ENCODE results near the gene TXN. TPM values are rescaled to one million over a fixed set of nuclear protein-coding genes. Genes with fewer than 3 reads are reported as not detected.
"Not testable (repeated sequence)": the region's sequence is repeated elsewhere in the genome, so short reads cannot be mapped to it uniquely, and the experiment has no call there.

TXN gene
- polyA plus RNA-seq, 1 donor, result 53.5 TPM

DNA sequence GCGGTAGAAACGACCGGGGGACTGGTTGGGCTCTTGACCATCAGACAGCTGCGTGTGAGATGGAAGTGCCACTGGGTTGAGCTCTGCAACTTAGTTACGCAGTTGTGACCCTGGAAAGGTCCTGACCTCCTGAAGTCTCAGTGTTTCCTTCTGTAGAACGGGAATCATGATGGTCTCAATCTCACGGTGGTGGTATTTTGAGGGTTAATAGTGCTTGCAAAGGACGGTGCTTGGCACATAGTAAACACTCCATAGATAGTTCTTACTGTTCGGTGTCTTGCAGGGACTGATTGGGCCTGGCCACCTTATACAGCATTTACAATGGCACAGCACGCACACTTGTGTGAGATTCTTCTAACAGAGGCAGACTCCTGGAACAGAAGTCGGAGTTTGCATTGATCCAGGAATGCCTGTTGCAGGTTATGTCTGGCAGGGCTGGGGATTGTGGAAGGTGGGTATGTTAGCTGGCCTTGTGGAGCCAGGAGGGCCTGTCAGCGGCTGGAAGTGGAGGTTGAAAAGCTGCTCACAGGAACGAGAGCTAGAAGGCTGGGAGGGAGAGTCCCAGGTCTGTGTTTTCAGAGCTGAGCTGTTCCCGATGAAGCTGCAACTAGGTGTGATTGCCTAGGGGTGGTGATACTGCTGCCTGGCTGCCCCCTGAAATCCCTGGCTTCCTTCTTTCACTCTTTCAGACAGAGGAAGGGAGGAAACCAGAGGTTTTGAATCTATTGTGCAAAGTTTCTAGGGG, 962 bp upstream of the TXN start:
- DNase-seq, result no peak

DNA sequence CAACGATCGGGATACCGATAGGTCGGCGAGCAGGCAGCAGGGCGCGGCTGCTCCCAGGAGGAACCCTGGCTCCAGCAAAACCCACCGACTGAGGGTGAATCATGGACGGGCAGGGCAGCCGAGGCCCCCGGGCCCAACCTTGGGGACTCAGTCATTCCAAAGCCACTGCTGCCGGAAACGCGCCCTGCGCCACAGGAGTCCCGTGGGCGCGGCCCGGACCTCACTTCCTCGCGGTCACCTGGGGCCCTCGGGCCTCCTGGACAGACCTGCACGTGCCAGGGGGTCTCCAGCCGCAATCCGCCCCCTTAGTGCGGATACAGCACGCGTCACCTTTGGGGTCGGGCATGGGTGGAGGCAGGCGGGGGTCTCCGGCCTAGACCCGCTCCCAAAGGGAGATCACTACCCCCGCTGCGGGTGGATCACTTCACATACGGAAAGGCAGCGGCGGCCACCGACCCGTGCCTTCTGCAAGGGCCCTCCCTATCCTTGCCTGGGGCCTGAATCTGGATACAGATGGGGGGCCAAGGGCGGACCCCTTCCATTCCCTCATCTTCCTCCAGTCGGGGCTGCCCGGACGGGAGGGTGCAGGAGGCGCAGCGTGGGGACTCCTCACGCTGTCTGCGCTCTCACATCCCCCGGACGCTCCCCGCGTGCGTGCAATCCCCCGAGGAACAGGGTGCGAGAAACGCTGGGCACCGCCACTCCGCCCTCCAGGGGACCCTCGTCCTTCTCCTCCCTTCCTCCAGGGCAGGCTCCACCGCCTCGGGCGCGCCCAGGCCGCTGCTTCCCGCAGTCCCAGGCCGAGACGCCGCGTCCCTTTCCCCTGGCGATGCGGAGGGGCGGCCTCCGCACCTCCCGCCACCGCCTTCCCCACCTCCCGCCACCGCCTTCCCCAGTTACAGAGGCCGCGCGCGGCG, 586 bp downstream of the TXN start:
- peak; percentile 59 for DNase-seq

DNA sequence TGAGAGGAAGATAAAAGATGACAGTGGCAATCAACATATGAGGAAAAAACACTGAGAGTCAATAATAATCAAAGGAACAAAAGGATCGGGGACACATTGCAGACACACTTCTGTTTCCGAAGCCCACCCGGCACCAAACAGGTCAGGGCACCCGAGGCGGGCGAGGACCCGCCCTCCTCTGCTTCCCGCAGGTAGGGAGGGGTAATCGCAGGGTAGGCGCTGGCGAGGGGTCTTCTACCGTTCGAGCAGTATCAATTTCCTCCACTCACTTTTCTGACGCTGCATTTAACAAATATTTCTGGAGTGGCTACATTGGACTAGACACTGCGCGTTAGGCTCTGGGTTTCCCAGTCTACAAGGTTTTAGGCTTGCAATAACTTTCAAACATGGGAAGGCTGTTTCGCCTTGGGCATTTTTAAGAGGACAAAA, 1.3 kb downstream of the TXN start:
- no peak for DNase-seq

DNA sequence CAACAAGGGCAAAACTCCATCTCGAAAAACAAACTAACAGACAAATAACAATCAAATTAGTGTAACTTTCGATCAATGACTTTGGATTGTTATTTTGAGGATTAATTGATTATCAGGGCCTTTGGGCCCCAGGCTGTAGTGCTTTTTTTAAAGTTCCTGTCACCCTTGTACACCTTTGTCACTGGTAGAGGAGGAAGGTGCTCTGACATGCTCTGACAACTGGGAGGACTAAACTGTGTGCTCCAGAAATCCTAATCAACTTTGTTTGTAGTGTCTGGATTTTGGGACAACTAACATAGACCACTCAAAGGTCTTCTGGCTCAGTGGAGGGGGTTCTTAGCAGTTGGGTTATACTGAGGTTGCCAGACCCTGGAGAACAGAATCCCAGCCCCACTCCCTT, 1.8 kb downstream of the TXN start:
- no peak for DNase-seq

DNA sequence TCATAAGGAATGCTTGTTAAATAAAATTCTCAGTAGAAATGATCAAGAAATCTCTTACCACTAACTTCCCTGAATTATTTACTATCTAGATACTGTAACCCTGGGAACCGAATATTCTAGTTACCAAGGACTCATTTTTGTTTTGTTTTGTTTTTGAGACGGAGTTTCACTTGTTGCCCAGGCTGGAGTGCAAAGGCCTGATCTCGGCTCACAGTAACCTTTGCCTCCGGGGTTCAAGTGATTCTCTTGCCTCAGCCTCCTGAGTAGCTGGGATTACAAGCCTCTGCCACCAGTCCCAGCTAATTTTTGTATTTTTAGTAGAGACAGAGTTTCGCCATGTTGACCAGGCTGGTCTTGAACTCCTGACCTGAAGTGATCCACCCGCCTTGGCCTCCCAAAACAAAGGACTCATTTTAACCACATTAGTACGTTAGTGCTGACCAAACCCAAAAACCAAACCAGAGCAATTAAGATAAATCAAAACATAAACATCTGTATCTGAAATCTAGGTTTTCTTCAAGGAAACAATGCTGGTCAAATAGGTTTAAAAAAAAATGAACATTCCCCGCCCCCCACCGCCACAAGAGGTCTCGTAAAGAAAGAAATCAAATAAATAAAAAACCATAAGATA, 3.7 kb downstream of the TXN start:
- DNase-seq, result no peak

DNA sequence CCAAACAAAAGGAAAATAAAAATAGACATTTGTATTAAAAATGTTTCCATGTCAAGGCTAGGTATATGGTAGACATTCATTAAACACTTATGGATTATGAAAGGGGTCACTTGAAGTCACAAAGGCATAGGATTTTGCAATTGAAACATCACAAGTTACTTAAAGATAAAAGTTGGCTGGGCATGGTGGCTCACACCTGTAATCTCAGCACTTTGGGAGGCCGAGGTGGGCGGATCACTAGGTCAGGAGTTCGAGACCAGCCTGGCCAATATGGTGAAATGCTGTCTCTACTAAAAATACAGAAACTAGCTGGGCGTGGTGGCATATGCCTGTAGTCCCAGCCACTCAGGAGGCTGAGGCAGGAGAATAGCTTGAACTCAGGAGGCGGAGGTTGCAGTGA, 4.5 kb downstream of the TXN start:
- not testable (repeated sequence) for DNase-seq

DNA sequence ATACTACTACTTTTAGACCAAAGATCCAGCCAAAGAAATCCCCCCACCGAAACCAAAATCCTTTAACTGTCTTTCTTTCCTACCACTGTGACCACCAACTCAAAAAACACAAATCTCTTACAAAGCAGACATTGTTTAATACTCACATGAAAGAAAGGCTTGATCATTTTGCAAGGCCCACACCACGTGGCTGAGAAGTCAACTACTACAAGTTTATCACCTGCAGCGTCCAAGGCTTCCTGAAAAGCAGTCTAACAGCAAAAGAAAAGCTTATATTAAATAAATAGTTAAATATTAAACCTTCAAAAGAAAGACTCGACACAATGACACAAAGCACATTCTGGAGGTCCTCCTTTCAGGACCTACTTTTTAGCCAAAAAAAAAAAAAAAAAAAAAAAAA, 5.1 kb downstream of the TXN start:
- DNase-seq, result no peak

DNA sequence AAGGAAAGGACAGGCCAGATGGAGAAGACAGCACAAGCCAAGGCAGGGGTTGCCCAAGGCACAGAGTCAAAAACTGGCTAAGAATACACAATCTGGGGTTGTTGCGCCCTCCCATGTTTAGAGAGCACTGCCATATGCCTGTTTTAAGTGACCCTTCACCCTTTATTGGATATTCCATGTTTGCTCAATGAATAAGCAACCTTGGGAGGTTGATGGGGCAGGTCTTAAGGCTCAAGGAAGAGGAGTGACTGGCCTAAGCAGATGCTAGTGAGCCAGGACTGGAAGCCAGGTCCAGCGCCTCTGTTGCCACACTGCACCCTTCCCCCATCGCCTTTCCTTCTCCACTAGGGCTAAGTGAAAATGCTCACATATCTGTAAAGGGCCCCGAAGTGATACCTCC, 6.7 kb downstream of the TXN start:
- DNase-seq, result no peak

DNA sequence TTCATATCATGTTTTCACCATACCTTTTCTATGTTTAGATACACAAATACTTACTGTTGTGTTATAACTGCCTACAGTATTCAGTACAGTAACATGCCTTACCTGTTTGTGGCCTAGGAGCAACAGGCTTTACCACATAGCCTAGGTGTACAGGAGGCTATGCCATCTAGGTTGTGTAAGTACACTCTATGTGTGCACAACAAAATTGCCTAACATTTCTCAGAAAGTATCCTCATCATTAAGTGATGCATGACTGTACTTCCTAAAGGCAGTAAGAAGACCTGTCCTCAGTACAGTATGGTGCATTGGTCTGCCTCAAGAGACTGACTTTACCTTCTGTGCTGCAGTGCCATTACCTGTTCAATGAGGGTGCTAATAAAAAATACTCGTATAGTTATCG, 7.9 kb downstream of the TXN start:
- DNase-seq, result no peak

DNA sequence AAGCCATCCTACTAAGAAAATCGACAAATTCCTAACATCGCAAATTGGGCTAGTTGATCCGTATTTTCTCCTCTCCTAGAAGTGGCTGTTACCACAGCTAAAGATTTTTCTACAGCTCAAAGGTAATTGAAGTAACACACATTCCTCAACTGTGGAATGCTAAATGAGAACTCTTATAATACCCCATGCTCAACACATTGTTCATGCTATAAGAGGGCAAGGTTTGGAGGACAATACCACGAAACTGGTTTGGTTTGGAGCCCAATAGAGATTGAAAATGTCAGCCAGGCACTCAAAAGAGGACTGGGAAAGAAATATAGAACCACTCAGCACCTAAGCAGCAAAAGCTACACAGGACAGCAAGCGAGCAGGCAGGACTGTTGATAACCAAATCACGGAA, 10.1 kb downstream of the TXN start:
- no peak for DNase-seq

DNA sequence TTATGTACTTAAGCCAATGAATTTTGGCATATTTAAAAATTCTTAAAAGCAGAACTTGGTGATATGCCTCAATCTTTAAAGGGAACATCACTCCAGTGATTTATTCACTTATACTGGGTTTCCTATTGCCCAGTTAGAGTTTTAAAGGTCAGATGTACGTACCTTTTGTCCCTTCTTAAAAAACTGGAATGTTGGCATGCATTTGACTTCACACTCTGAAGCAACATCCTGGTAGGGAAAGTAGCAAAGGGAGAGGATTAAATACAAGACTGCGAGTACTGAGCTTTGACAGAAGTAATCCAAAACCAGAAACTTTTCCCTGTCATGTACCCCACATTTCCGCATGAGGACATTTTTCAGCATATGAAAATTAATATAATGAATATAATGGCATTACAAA, 11.7 kb downstream of the TXN start:
- DNase-seq, result no peak

DNA sequence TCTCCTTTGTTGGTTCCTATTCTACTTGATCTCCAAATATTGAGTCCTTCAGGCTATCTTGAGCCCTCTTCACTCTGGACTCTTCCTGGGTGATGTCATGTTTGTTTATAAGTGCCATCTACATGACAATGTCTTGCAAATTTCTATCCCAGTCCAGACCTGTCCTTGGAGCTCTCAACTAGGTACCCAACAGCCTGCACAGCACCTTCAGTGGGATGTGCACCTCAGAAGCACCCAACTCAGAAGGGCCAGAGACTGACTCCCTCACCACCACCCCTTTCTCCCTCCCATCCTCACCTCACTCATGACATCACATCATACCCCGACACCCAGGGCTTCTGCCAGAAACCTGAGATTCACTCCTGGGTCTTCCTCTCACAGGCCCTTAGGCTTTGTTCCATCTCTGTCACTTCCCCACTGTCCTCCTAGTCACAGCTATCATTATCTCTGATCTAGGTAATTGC, 14.4 kb downstream of the TXN start:
- DNase-seq, result no peak

DNA sequence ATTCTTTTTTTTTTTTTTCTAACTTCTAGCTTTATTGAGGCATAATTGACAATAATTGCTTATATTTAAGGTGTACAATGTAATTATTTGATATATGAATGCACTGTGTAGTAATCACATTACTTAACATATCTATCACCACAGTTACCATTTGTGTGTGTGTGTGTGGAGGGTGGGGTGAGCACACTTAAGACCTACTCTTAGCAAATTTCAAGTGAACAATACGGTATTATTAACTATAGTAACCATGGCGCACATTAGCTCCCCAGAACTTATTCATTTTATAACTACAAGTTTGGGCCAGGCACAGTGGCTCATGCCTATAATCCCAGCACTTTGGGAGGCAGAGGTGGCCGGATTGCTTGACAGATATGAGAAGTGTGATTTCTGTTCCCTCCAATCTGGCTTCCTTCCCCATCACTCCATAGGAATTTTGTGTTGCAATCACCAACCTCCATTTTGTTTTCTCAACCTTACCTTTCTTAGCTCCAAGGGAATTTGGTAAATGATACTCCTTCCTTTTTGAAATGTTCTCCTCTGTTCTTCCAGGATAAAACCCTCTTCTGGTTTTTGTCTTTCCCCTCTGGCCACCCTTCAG, 14.9 kb downstream of the TXN start:
- no peak for DNase-seq

DNA sequence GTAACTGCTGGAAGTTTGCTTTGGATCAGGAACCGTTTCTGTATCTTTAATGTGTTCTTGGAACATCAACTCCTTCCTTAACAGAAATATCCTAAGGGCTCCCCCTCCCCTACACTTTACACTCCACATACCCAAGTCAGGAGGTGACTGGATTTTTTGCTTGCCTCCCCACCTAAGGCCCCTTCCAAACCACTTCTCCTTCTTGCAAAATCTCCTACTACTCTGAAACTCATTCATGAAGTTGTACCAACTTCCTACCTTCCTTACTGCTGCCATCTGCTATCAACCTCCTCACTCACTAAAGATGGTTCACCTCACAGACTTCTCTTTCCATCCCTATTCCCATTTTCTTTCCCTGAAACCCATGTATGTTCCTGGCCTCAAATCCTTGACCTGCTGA, 16.1 kb downstream of the TXN start:
- no peak for DNase-seq

DNA sequence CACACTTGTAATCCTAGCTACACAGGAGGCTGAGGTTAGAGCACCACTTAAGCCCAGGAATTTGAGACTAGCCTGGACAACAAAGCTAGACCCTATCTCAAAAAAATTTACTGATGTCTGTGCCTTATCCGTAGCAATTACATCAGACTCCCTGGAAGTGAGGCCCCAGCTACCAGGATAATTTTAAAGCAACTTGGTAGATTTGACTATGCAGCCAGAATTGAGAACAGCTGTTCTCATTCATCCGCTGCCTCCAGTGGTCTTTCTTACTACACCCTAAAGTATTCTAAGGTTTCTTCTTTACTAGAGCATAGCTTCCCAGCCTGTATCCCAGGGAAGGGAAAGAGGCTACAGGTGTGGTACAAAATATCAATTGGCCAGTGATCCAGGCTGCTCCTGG, 28.0 kb downstream of the TXN start:
- DNase-seq, result no peak

DNA sequence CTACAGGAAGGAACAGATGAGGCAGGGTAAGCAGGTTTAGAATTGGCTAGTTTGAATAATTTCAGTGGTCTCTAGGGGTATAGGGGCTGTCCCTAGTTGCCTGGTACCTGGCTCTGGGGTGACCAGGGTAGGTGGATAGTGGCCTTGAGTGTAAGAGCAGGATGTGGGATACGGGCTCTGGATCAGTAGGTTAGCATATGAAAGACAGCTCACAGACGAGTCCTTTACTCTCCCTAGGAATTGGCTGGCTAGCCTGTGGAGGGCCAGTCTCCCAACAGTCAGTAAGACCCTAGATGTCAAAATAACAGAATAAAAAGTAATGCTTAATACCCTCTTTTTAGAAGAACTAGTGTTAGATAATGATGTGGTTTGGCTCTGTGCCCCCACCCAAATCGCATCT, 31.7 kb downstream of the TXN start:
- DNase-seq, result no peak

DNA sequence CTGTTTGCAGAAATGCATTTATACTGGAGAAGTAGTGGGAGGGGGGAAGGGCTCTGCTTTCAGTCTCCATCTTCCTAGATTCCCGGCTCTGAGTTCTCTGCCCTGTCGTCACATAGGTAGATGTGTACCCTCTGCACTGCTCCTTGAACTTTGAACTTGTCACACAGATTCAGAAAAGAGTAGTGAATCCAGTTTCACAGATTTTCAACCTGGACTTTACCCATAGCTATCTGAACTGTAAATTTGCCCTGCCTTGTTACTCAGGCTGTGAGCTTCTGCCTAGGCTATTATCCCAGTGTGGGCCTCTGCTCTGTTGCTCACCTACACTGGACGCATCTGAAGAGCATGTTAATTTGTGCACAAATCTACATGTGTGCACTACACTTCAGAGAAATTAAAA, 35.5 kb downstream of the TXN start:
- no peak for DNase-seq

DNA sequence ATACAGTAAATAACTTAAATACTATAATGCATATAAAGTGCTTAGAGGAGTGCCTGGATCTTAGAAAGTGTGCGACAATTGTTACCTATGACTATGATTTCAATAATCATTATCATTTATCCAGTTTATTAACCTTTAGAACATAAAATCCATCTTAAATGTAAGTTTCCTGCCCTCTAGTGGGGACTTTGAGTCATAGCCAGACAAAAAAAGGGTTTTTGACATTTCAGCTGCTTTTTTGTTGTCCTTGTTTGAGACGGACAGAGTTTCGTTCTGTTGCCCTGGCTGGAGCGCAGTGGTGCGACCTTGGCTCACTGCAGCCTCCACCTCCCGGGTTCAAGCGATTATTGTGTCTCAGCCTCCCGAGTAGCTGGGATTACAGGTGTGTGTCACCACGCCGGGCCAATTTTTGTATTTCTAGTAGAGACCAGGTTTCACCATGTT, 38.6 kb downstream of the TXN start:
- no peak for DNase-seq

DNA sequence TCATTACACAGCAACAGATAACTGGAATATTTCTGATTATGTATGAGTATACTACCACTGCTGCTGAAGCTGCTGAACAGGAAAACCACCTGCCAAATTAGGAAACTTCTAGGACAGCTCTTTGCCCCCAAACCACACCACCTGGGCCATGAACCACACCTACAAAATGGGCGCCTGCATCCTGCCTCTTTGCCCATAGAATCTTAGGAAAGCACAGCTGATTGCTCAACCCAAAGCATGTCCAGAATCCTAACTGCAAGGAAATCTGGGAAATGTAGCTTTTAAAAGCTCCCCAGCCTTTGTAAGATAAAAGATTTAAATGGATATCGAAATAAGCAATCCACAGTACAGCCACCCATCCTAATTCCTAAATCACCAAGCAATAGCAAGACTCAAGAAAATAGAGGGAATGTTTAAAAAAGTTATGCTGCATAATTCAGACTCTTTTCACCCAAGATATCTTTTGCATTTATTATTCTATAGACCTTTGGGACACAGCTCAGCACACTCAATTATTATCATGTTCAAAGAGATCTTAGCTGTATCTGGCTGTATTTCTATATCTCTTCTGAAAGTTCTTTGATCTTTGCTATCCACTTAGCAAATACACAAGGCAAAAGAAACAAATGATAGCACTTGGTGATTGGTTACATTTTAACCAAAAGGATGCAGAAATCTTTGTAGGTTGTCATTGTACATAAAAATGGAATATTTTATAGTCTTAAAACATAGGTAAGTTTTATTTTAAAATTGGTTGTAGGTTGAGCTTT, 41.5 kb downstream of the TXN start:
- no peak for DNase-seq

DNA sequence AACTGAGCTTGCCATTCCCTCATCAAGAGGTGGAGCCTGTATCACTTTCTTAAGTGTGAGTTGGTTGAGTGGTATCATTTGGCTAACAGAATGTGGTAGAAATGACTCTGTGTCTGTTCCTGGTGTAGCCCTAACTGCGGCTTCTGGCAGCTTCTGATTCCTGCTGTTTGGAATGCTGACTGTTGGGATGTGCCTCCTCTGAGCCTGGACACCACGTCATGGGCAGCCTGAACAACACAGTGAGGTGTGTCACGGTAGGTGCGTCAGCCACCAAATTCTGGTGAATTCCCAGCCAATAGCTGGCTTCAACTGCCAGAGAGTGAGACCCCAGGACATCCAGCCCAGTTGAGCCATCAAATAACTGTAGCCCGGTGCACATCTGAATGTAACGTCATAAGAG, 42.2 kb downstream of the TXN start:
- DNase-seq, result no peak

DNA sequence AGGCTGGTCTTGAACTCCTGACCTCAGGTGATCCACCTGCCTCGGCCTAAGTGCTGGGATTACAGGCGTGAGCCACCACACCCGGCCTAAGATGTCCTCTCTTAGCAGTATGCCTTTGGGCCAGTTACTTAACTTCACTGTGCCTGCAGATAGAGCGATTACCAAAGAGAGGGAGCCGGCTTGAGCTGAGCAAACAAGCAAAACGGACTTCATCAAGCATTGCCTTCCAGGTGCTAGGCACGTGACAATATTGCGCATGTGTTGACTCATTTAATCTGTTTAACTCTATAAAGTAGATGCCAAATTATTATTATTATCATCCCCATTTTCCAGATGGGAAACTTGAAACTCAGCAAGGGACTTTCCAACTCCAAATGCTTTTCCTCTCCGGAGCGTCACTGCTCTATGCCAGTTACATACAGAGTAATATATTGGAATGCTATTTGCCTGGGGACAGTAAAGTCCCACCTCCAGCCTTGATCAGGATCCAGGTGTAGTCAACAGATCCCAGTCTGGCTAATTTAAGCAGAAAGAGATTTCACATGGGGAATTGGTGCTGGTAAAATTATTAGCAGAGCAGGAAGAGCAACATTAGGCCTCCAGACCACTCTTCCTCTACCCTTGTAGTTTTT, 42.8 kb downstream of the TXN start:
- no peak for DNase-seq

DNA sequence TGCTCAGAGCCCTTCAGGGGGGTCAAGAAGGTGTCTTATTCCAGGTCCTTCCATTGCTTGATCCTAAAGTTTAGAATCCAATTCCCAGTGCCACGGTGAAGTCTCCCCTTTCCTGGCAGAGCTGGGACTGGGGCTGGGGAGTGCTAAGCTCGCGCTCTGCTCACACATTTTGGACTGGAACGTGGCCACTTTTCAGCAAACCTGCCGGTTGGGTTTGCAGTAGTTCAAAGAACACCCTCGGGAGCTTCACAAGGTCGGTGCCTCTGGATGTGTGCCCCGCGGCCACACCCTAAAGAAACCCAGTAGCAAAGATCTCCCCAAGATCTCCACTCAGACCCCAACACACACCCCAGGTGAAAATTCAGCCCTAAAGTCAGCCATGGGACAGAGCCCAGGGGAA, 48.3 kb downstream of the TXN start, which contains the start of gene C9orf152:
TSS of gene C9orf152 (minus strand) at position 129 of the 400 bp plus-strand sequence. CDS start 580 bp downstream, outside the sequence.
- DNase-seq, result no peak
